ENCODE measurements around the gene ANO7. TPM values are rescaled to one million over a fixed set of nuclear protein-coding genes. Genes with fewer than 3 reads are reported as not detected.

Gene ANO7
- total RNA-seq, 1 experiment from 2014 or later = 6.9 TPM

GRCh38 chr2:241257419-241258032 is 69.0 kb downstream of the ANO7 start:
- Histone ChIP-seq H3K36me3 (ENCODE audit: control insufficient read depth, insufficient read depth, low read length) (peaks cover 31% of the 10 kb centered on the region), H3K4me1 (ENCODE audit: control insufficient read depth, insufficient read depth, low read length) (no peaks in the 10 kb centered on the region), H3K4me3 (ENCODE audit: low read depth in 2 of 2, low read length in 2 of 2) (no peak overlapping the region), H3K27me3 (ENCODE audit: control insufficient read depth, insufficient read depth, low read length) (no peaks in the 10 kb centered on the region), H3K9me3 (ENCODE audit: control insufficient read depth, insufficient read depth, low read depth, low read length) (no peaks in the 10 kb centered on the region), H3K27ac (ENCODE audit: low read length) (no peak overlapping the region)
- DNase-seq (ENCODE audit: low read depth, low spot score) (no peak), ATAC-seq (no peak)
- BruUV-seq (replicated peaks) = no TSS peak
- TF ChIP-seq POLR2AphosphoS5 (IDR thresholded peaks at IDR 0.05; ENCODE audit: low read depth, low read length) (no peak), REST (IDR thresholded peaks at IDR 0.05; ENCODE audit: insufficient read depth in 1 of 2, low read depth in 2 of 2, low read length in 1 of 2) (no peak), TCF7L2 (IDR thresholded peaks at IDR 0.05; ENCODE audit: low read depth, low read length) (no peak), SIN3A (IDR thresholded peaks at IDR 0.05; ENCODE audit: borderline replicate concordance, insufficient read depth, low read depth, low read length) (no peak), CTCF (IDR thresholded peaks at IDR 0.05) (no peak)
- POLR2A ChIA-PET = interaction anchor here (0.6 kb wide), 1 partner anchor 14 kb away, joined by 8 read pairs; no protein-coding TSS in a partner anchor
- intact Hi-C loops (cut with micrococcal nuclease; ENCODE audit: unreplicated experiment) = no loop called here
- in situ Hi-C loops (cut with HindIII; ENCODE audit: low pct_unique_long_range_greater_than_20kb, low sequenced_read_pairs) = no loop called here
- CTCF ChIA-PET = no interaction called here

GRCh38 chr2:241258505-241259280 is 70.2 kb downstream of the ANO7 start:
- H3K27ac ChIP-seq (ENCODE audit: low read length) = no peak overlapping the region
- no peaks in the 10 kb centered on the region for H3K9me3 ChIP-seq (ENCODE audit: control insufficient read depth, insufficient read depth, low read depth, low read length)
- intact Hi-C loops (cut with micrococcal nuclease; ENCODE audit: unreplicated experiment) = no loop called here
- no peak for TF ChIP-seq REST (IDR thresholded peaks at IDR 0.05; ENCODE audit: insufficient read depth in 1 of 2, low read depth in 2 of 2, low read length in 1 of 2)
- TF ChIP-seq TCF7L2 (IDR thresholded peaks at IDR 0.05; ENCODE audit: low read depth, low read length) = no peak
- TF ChIP-seq SIN3A (IDR thresholded peaks at IDR 0.05; ENCODE audit: borderline replicate concordance, insufficient read depth, low read depth, low read length) = no peak
- no peak for TF ChIP-seq POLR2AphosphoS5 (IDR thresholded peaks at IDR 0.05; ENCODE audit: low read depth, low read length)
- no peak for TF ChIP-seq CTCF (IDR thresholded peaks at IDR 0.05)
- DNase-seq (ENCODE audit: low read depth, low spot score) (no peak), ATAC-seq (no peak)
- no peaks in the 10 kb centered on the region for H3K4me1 ChIP-seq (ENCODE audit: control insufficient read depth, insufficient read depth, low read length)
- in situ Hi-C loops (cut with HindIII; ENCODE audit: low pct_unique_long_range_greater_than_20kb, low sequenced_read_pairs) = no loop called here
- H3K36me3 ChIP-seq (ENCODE audit: control insufficient read depth, insufficient read depth, low read length) = peaks cover 29% of the 10 kb centered on the region
- BruUV-seq (replicated peaks) = no TSS peak
- ChIA-PET CTCF (no interaction called here), POLR2A (no interaction called here)
- no peak overlapping the region for H3K4me3 ChIP-seq (ENCODE audit: low read depth in 2 of 2, low read length in 2 of 2)
- no peaks in the 10 kb centered on the region for H3K27me3 ChIP-seq (ENCODE audit: control insufficient read depth, insufficient read depth, low read length)
